Frontal cortex (tissue), 4 donors: ENCODE data around the gene SLC10A7. TPM values are rescaled to one million over a fixed set of nuclear protein-coding genes. Genes with fewer than 3 reads are reported as not detected.
A peak's percentile ranks its signal among the peaks of the same experiment; 100 is the strongest.

Experiments used
- DNase-seq, 2 donors: peaks; one replicate each; pipeline ENCODE4 v3.0.0; 2012; ENCODE audit warnings: low spot score in 2 of 2
- FAIRE-seq: peaks from 2 replicates; lab custom pipeline; 2012; peaks lifted over from hg19 to GRCh38; lab: Jason Lieb, UNC
- total RNA-seq: library from RNA; depleted of rRNA; stranded (reverse); fragments of >200 nt; gene quantifications from one replicate; pipeline ENCODE4 v1.2.3, GENCODE V29; 2014
- donor health status: control.
- donor health status: control.
- donor health status: control.

The SLC10A7 gene
- 10.2 TPM for total RNA-seq

GRCh38 chr4:146521541-146522097 is at the start of gene SLC10A7:
Gene SLC10A7 (minus strand): TSS chr4:146521940. CDS start chr4:146521717, 223 bp downstream.
- peak; percentile 69 to 75 for DNase-seq
- no peak for FAIRE-seq

GRCh38 chr4:146567396-146567795 is 45.7 kb upstream of the SLC10A7 start:
- no peak for FAIRE-seq

DNA sequence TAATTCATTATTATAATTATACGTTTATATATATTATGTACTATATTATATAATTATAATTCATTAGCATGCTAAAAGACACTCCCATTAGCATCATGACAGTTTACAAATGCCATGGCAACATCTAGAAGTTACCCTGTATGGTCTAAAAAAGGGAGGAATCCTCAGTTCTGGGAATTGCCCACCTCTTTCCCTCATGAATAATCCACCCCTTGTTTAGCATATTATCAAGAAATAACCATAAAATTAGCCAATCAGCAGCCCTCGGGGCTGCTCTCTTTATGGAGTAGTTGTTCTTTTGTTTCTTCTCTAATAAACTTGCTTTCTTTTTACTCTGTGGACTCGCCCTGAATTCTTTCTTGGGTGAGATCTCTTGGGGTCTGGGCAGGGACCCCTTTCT is 42.8 kb upstream of the SLC10A7 start:
- no peak for DNase-seq
- FAIRE-seq, result no peak

More at GRCh38 chr4:146567396-146567795, 45.7 kb upstream of the SLC10A7 start:
- DNase-seq, result no peak

- no peak for FAIRE-seq
Observed at GRCh38 chr4:146550161-146550560, 28.4 kb upstream of the SLC10A7 start.

DNA sequence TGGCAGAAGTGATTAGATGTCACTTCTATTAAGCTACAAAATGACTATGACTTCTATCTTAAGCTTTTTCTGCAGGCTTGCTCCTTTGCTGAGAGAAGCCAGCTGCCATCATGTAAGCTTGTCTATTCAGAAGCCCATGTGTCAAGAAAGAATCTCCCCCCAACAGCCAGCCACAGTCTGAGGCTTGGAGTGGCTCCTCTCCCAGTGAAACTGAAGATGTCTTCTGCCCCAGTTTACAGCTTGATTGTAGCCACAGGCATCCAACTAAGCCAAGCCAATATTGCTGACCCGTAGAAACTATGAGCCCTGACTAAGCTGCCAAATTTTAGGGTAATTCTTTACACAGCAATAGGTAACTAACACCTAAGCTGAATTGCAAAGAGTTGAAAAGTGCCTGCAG is 26.7 kb upstream of the SLC10A7 start:
- FAIRE-seq, result no peak

More at GRCh38 chr4:146550161-146550560, 28.4 kb upstream of the SLC10A7 start:
- no peak for DNase-seq

GRCh38 chr4:146545102-146545501 is 23.4 kb upstream of the SLC10A7 start:
- DNase-seq (no peak), FAIRE-seq (no peak)

More for the DNA sequence above, 26.7 kb upstream of the SLC10A7 start:
- DNase-seq, result no peak

GRCh38 chr4:146534178-146534577 is 12.4 kb upstream of the SLC10A7 start:
- FAIRE-seq (no peak), DNase-seq (no peak)

DNA sequence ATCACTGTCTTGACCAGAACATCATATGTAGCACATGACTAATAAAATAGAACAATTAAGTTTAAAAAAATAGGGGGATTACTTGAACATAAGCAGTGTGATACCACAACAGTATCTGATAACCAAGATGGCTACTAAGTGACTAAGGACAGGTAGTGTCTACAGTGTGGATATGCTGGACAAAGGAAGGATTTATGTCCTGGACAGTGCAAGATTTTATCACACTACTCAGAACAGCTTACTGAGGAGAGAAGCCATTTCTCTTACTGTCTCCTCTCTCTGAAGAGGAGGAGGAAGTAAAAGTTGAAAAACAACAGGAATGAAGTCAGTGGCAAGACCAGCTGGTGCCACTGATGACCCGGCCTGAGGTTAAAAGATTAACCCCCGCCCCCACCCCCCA is 4.0 kb upstream of the SLC10A7 start:
- FAIRE-seq, result no peak
- no peak for DNase-seq

- no peak for DNase-seq
- no peak for FAIRE-seq
Observed at GRCh38 chr4:146524663-146525062, 2.9 kb upstream of the SLC10A7 start.

DNA sequence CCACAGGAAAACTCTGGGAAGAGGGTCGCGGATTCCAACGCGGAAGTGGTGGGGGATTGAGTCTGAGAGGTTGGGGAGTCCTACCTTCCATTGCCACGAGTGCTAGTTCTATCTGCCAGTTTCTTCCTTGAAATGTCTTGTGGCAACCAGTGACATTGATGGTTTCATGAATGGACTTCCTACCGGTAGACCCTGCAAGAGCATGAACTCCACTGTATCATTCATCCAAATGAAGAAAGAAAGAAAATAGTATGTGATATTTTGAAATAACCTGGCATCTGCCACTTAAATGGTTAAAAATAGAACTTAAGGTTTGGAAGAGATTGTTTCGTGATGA is 1.1 kb upstream of the SLC10A7 start:
- FAIRE-seq (no peak), DNase-seq (peak in 1 of 2 donors; percentile 10)

GRCh38 chr4:146522098-146522868 is 543 bp upstream of the SLC10A7 start:
- DNase-seq (peak; percentile 90 to 95), FAIRE-seq (no peak)

- DNase-seq (peak in 1 of 2 donors; percentile 18), FAIRE-seq (no peak)
Observed at GRCh38 chr4:146520896-146521540, 722 bp downstream of the SLC10A7 start.

DNA sequence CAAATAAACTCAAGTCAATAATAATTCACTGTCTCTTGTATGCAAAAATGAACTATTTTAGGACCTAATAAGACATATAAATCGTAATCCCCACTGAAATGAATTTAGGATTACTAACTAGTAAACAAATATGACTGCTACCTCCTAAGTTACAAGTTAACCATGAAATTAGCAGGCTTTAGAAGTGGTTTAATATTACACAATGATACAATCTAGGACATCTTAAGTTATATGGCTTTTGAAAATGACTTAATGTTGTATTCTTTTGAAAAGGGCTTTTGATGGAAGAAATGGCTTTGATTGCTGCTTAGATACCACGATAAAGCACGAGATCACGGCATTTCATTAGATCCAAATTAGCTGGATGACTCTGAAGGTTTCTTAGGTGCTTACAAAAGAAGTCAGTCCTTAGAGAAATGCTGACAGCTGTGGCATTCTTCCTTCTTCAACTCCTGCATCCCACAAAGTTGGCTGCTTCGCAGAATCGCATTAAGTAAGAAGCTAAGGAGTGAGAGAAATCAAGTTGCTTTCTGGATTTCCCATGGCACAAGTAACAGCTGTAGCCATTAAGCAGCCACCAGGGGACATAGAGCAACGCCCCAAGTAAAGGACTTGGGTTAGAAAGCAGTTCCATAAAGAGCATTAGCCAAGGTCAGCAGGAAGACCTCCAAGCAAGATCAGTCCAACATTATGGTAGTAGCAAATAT is 6.9 kb downstream of the SLC10A7 start:
- no peak for DNase-seq

GRCh38 chr4:146513548-146513947 is 8.2 kb downstream of the SLC10A7 start:
- no peak for FAIRE-seq
- no peak for DNase-seq

More for the DNA sequence above, 6.9 kb downstream of the SLC10A7 start:
- no peak for FAIRE-seq

DNA sequence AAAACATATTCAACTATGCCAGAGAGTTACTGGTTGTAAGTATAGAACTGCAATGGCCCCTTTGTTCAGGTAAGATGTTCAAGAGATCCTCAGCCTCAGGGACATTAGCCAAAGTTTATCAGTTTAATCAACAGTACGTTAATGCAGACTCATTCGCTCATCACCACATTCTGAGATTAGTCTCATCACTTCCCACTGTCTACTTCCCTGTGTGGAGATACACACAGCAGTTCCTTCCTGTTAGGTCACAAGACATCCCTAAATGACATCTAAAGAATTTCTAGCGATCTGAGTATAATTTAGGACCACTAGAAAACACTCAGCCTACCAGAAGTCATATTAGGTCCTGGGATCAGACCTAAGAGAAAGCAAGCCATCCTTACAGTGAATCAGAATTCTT is 10.4 kb downstream of the SLC10A7 start:
- DNase-seq (no peak), FAIRE-seq (no peak)

GRCh38 chr4:146510942-146511341 is 10.8 kb downstream of the SLC10A7 start:
- FAIRE-seq, result no peak
- no peak for DNase-seq

- FAIRE-seq, result no peak
- DNase-seq, result no peak
Observed at GRCh38 chr4:146508229-146508939, 13.4 kb downstream of the SLC10A7 start.

DNA sequence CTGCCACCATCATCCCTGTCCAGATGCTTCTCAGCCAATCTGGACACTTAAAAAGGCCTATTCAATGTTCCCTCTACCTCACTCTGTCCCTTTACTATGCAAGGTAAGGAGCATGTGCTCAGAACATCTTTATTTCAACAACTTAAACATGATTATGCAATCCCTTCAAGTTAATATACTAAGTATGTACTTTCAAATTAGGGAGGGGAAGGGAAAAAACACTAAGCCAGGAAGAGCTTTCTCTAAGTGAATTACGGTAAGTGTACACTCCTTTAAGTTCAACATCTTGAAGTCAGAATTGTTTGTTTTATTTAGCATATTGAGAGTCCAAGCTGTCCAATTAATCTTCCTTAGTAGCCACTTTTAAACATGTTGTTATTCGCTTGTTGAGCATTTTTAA is 14.1 kb downstream of the SLC10A7 start:
- DNase-seq (no peak), FAIRE-seq (no peak)

DNA sequence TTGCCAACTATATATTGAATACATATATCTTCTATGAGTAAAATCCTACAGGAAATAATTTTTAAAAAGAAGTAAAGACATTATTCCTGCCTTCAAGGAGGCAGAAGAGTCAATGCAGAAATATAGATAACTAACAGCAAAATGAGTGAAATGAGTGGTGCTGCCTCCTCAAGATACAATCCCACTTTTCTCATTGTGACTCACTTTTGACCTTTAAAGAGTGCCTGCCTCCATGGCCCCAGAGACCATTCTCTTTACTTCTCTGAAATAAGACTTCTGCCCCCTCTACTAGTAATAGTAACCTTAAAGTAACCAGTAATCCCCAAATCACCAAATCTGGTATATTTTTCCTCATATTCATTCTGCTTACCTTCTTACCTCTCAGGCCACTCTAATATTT is 15.5 kb downstream of the SLC10A7 start:
- no peak for FAIRE-seq
- no peak for DNase-seq

GRCh38 chr4:146500216-146500615 is 21.5 kb downstream of the SLC10A7 start:
- DNase-seq, result no peak
- no peak for FAIRE-seq
